Left lung (tissue), 10 donors: ENCODE measurements around the gene RPTOR. TPM values are rescaled to one million over a fixed set of nuclear protein-coding genes. Genes with fewer than 3 reads are reported as not detected.
"Not testable (repeated sequence)": the region's sequence is repeated elsewhere in the genome, so short reads cannot be mapped to it uniquely, and the experiment has no call there.

Experiments
- ATAC-seq: fragments of 200-7000 bp; cut with Tn5 transposase; one replicate; pipeline ENCODE4 v1.9.1; 2020; ENCODE audit warnings: moderate library complexity
- DNase-seq, 4 donors: peaks; one replicate each; pipeline ENCODE4 v3.0.0-alpha.2; 2013 to 2020
- H3K27ac ChIP-seq, 2 donors: fragments of 200-600 bp; sonication (generic) in 1 of 2; one replicate each; pipeline versions ENCODE4 v1.5.0 to v1.8.0; 2020 to 2021
- H3K27me3 ChIP-seq, 2 donors: fragments of 200-600 bp; sonication (generic) in 1 of 2; one replicate each; pipeline versions ENCODE4 v1.5.0 to v1.8.0; 2020 to 2021
- H3K36me3 ChIP-seq, 2 donors: fragments of 200-600 bp; sonication (generic) in 1 of 2; one replicate each; pipeline versions ENCODE4 v1.5.0 to v1.8.0; 2020 to 2021
- H3K4me1 ChIP-seq, 2 donors: fragments of 200-600 bp; one replicate each; pipeline ENCODE4 v1.8.0; 2021
- H3K4me3 ChIP-seq, 2 donors: fragments of 200-600 bp; sonication (generic) in 1 of 2; one replicate each; pipeline versions ENCODE4 v1.5.0 to v1.8.0; 2020 to 2021; ENCODE audit warnings: mild to moderate bottlenecking in 1 of 2
- H3K9me3 ChIP-seq, 2 donors: fragments of 200-600 bp; sonication (generic) in 1 of 2; one replicate each; pipeline versions ENCODE4 v1.5.0 to v1.8.0; 2020 to 2021
- CTCF ChIP-seq, 2 donors: fragments of 200-600 bp; sonication (generic) in 1 of 2; IDR thresholded peaks; one replicate each; pipeline versions ENCODE4 v1.5.0 to v1.8.0; 2021; ENCODE audit warnings: antibody characterized with exemption in 2 of 2
- intact Hi-C, 2 donors: fragments of 100-400 bp; cut with DNase I; formaldehyde crosslinking; loops; one replicate each; pipeline versions ENCODE4 v1.11.2 to v1.14.2; 2022
- polyA plus RNA-seq, 6 donors: library from polyadenylated mRNA; unstranded; fragments of 120-200 nt; gene quantifications; one replicate each; pipeline ENCODE4 v1.2.1, GENCODE V29; 2013; ENCODE audit not compliant: insufficient read length in 6 of 6
- total RNA-seq, 2 donors: library from RNA; stranded (reverse); fragmentation: NEBNext Ultra II Directional; extraction: Animal tissue kit (Norgen Biotek cat#: 25700); gene quantifications; one replicate each; pipeline ENCODE4 v1.2.1, GENCODE V29; 2021
- donor health status: DM: no; HTN: yes; CAD: no.
- donor health status: DM: no; HTN: no; CAD: no.

RPTOR gene
- total and polyA plus RNA-seq, 8 donors: 14.2 to 39.2 (median 20.7) TPM

GRCh38 chr17:80503031-80503430, 41.6 kb upstream of the RPTOR start:
- no peaks in the 10 kb centered on the region for H3K4me1 ChIP-seq
- peaks cover 0 to 62% of the 10 kb centered on the region in 2 donors for H3K27me3 ChIP-seq
- H3K36me3 ChIP-seq: no peaks in the 10 kb centered on the region
- TF ChIP-seq CTCF (IDR thresholded peaks at IDR 0.05): no peak
- no peaks in the 10 kb centered on the region for H3K9me3 ChIP-seq
- ATAC-seq (no peak), DNase-seq (no peak)
- H3K27ac ChIP-seq: no peak overlapping the region
- intact Hi-C loops: no loop called here
- H3K4me3 ChIP-seq: no peak overlapping the region

- no peak overlapping the region for H3K4me3 ChIP-seq
- no peak for TF ChIP-seq CTCF (IDR thresholded peaks at IDR 0.05)
- DNase-seq (no peak), ATAC-seq (no peak)
- no peaks in the 10 kb centered on the region for H3K4me1 ChIP-seq
- no peaks in the 10 kb centered on the region for H3K9me3 ChIP-seq
- peaks cover 0 to 53% of the 10 kb centered on the region in 2 donors for H3K27me3 ChIP-seq
- intact Hi-C loops: no loop called here
- no peak overlapping the region for H3K27ac ChIP-seq
- no peaks in the 10 kb centered on the region for H3K36me3 ChIP-seq
Observed at GRCh38 chr17:80503921-80504320, 40.7 kb upstream of the RPTOR start.

GRCh38 chr17:80504686-80505413, 39.8 kb upstream of the RPTOR start:
- H3K27me3 ChIP-seq: peaks cover 0 to 53% of the 10 kb centered on the region in 2 donors
- no peak overlapping the region for H3K4me3 ChIP-seq
- no peak for DNase-seq
- H3K36me3 ChIP-seq: no peaks in the 10 kb centered on the region
- no peak for ATAC-seq
- intact Hi-C loops: no loop called here
- no peak overlapping the region for H3K27ac ChIP-seq
- H3K9me3 ChIP-seq: no peaks in the 10 kb centered on the region
- H3K4me1 ChIP-seq: no peaks in the 10 kb centered on the region
- TF ChIP-seq CTCF (IDR thresholded peaks at IDR 0.05): no peak

- H3K9me3 ChIP-seq, H3K4me3 ChIP-seq, H3K27ac ChIP-seq, H3K4me1 ChIP-seq, intact Hi-C loops, DNase-seq, ATAC-seq, H3K36me3 ChIP-seq: not testable (repeated sequence)
- peaks cover 0 to 49% of the 10 kb centered on the region in 2 donors for H3K27me3 ChIP-seq
Observed at GRCh38 chr17:80507177-80507576, 37.5 kb upstream of the RPTOR start.

- no peaks in the 10 kb centered on the region for H3K36me3 ChIP-seq
- H3K4me3 ChIP-seq: no peak overlapping the region
- peaks cover 0 to 53% of the 10 kb centered on the region in 2 donors for H3K27me3 ChIP-seq
- intact Hi-C loops: no loop called here
- TF ChIP-seq CTCF (IDR thresholded peaks at IDR 0.05): no peak
- no peak for ATAC-seq
- DNase-seq: no peak
- no peaks in the 10 kb centered on the region for H3K9me3 ChIP-seq
- H3K27ac ChIP-seq: no peak overlapping the region
- no peaks in the 10 kb centered on the region for H3K4me1 ChIP-seq
Observed at GRCh38 chr17:80507965-80508364, 36.7 kb upstream of the RPTOR start.

- no peaks in the 10 kb centered on the region for H3K9me3 ChIP-seq
- H3K27me3 ChIP-seq: peaks cover 0 to 54% of the 10 kb centered on the region in 2 donors
- DNase-seq (no peak), ATAC-seq (no peak)
- no peak for TF ChIP-seq CTCF (IDR thresholded peaks at IDR 0.05)
- H3K36me3 ChIP-seq: no peaks in the 10 kb centered on the region
- no peaks in the 10 kb centered on the region for H3K4me1 ChIP-seq
- intact Hi-C loops: no loop called here
- H3K4me3 ChIP-seq: no peak overlapping the region
- no peak overlapping the region for H3K27ac ChIP-seq
Observed at GRCh38 chr17:80509311-80509710, 35.3 kb upstream of the RPTOR start.
